ENCODE measurements around the gene ATF7.

DNA sequence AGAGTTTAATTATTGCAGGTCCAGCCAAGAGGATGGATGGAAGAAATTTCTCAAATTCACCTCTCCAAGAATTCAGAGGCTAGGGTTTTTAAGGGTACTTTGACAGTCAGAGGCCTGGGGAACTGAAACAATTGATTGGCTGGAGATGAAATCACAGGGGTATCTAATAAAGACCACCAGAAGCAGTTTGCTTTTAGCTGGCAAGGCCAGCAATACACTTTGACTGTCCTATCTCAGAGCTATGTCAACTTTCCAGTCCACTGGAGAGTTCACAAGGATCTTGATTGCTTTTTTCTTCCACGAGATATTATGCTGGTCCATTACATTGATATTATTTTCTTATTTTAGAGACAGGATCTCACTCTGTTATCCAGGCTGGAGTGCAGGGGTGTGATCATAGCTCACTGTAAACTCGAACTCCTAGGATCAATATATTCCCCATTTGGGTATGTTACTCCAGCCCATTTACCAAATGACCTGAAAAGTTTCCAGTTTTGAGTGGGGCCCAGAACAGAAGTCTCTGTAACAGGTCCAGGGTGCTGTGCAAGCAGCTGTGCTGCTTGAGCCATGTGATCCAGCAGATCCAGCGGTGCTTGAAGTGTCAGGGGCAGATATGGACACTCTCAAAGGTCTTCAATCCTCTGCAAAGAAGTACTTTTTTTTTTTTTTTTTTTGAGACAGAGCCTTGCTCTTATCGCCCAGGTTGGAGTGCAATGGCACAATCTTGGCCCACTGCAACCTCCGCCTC is 17.2 kb upstream of the ATF7 start:
- TF ChIP-seq CTCF (conservative IDR thresholded peaks at IDR 0.05) (no peak), EZH2 (IDR thresholded peaks at IDR 0.05; ENCODE audit: low read depth) (no peak)

Measured in PC-9 (cell line).